Brain microvascular endothelial cell (primary cell): Measurements from ENCODE around the gene TSPYL2.

Source experiments
- DNase-seq: peaks from one replicate; pipeline ENCODE4 v3.0.0-alpha.2; 2020
- H3K27ac ChIP-seq: fragments of 250-450 bp; sonication (Bioruptor Pico); 2 replicates; pipeline ENCODE4 v1.5.1; 2020; ENCODE audit warnings: mild to moderate bottlenecking, moderate library complexity
- H3K27me3 ChIP-seq: fragments of 250-450 bp; sonication (Bioruptor Pico); replicated peaks from 2 replicates; pipeline ENCODE4 v1.5.1; 2020; ENCODE audit warnings: mild to moderate bottlenecking
- H3K36me3 ChIP-seq: fragments of 250-450 bp; sonication (Bioruptor Pico); replicated peaks from 2 replicates; pipeline ENCODE4 v1.5.1; 2020; ENCODE audit warnings: mild to moderate bottlenecking
- H3K4me3 ChIP-seq: 2 replicates; pipeline ENCODE4 v1.5.1; 2011; ENCODE audit warnings: low read depth, mild to moderate bottlenecking, control low read depth, low read length, moderate library complexity
- CTCF ChIP-seq: IDR thresholded peaks from 2 replicates; pipeline ENCODE4 v1.5.1; 2011; ENCODE audit warnings: low read depth, mild to moderate bottlenecking, moderate library complexity, low read length, control low read depth, inconsistent platforms; ENCODE audit errors: missing control alignments
- in situ Hi-C: cut with HindIII; loops from 2 replicates; pipeline ENCODE4 v1.10.0; 2017; ENCODE audit warnings: low sequenced_read_pairs, low pct_ligation_motif_present

The TSPYL2 gene

DNA sequence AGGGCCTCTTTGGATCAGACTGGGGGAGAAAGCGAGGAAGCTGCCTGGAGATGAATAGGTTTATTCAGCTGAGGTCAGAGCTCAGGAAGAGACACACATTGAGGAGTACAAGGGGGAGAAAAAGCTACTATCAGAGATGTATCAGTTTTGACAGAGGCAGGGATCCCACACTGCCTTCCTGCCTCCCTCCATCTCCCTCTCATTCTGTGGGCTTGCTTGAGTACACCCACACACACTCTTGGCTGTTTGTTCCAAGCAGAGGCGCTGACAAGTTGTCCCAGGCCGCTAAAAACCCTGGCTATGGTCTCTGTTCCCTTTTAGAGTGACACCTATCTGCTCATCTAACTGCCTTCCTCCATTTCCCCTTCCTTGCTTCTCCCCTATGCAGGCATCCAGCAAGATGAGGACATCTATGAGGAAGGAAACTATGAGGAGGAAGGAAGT lies 5.2 kb downstream of the TSPYL2 start:
- Histone ChIP-seq H3K27ac (no peak overlapping the region), H3K36me3 (peaks cover 14% of the 10 kb centered on the region), H3K27me3 (no peaks in the 10 kb centered on the region), H3K4me3 (no peak overlapping the region)
- DNase-seq: no peak
- in situ Hi-C loops: no loop called here
- TF ChIP-seq CTCF: no peak

DNA sequence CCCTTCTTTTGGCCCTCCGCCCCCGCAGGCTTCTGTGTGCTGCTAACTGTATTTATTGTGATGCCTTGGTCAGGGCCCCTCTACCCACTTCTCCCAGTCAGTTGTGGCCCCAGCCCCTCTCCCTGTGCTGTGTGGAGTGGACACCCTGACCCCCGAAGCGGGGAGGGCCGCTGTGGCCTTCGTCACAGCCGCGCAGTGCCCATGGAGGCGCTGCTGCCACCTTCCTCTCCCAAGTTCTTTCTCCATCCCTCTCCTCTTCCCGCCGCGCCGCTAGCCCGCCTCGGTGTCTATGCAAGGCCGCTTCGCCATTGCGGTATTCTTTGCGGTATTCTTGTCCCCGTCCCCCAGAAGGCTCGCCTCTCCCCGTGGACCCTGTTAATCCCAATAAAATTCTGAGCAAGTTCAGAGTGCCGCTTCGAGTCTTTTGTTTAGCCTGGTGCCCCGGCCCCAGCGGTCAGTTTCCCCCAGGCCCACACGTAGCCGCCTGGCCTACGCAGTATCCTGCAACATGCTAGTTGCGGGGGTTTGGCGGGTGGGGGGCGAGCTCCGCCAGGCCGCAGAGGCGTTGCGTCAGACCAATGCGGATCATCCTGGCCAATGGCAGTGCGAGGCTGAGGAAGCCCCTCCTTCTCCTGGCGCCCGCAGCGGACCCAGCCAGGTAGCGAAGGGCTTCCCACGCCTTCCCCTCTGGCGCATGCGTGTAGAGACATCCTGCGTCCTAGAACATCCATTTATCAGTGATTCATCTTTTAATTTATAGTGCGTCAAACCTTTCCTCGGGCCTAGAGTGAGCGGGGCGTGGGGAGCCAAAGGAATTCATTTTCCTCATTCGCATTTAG lies 6.2 kb downstream of the TSPYL2 start:
- no peak for TF ChIP-seq CTCF
- Histone ChIP-seq H3K4me3 (peak overlapping the region; percentile 50), H3K27ac (peak overlapping the region; percentile 67), H3K36me3 (peaks cover 14% of the 10 kb centered on the region), H3K27me3 (no peaks in the 10 kb centered on the region)
- DNase-seq: peak; percentile 73
- in situ Hi-C loops: no loop called here

DNA sequence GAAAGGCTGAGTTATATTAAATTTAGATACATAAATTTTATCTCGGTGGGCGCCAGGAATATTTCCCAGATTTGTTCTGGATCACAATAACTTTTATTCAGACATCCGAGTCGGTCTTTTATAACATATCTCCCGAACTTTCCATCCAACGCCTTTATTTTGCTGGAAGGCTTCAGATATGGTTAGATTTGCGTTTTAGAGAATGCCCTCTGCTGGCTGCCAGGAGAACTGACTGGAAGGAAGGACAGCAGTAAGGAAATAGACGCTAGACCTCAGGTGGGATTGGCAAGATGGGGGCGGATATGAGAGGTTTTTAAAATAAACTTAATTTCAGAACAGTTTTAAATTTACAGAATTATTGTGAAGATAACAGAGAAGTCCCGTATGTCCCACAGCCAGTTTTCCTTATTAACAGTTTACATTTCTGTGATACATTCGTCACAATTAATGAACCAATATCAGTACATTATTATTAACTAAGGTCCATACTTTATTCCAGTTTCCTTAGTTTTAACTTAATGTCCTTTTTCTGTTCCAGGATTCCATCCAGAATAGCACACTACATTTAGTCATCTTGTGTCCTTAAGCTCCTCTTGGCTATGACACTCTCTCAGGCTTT lies 7.2 kb downstream of the TSPYL2 start:
- Histone ChIP-seq H3K27ac (peak overlapping the region; percentile 67), H3K27me3 (no peaks in the 10 kb centered on the region), H3K4me3 (peak overlapping the region; percentile 50), H3K36me3 (peaks cover 14% of the 10 kb centered on the region)
- peak; percentile 44 for DNase-seq
- in situ Hi-C loops: no loop called here
- TF ChIP-seq CTCF: peak; percentile 87

GRCh38 chrX:53089925-53090324 lies 7.8 kb downstream of the TSPYL2 start:
- H3K4me3 ChIP-seq: no peak overlapping the region
- DNase-seq: no peak
- H3K27me3 ChIP-seq: no peaks in the 10 kb centered on the region
- TF ChIP-seq CTCF: no peak
- H3K36me3 ChIP-seq: peaks cover 11% of the 10 kb centered on the region
- H3K27ac ChIP-seq: no peak overlapping the region
- in situ Hi-C loops: no loop called here

GRCh38 chrX:53091354-53091753 lies 9.2 kb downstream of the TSPYL2 start:
- no peak overlapping the region for H3K27ac ChIP-seq
- TF ChIP-seq CTCF: no peak
- no peaks in the 10 kb centered on the region for H3K27me3 ChIP-seq
- no peak overlapping the region for H3K4me3 ChIP-seq
- H3K36me3 ChIP-seq: peaks cover under 1% of the 10 kb centered on the region
- in situ Hi-C loops: no loop called here
- DNase-seq: no peak
